Stimulated activated naive CD8-positive, alpha-beta T cell treated with anti-CD3 and anti-CD28 coated beads, Interleukin-15, Interleukin-2, amounts not matched to agents 100 ng/mL and 50 ng/mL, for 24 hours (primary cell): ENCODE data around the gene MEPCE.

Source experiments
- H3K27ac Mint-ChIP-seq: one replicate; pipeline ENCODE4 v1.8.0; 2021; ENCODE audit warnings: mild to moderate bottlenecking, mixed read lengths
- H3K27me3 Mint-ChIP-seq: one replicate; pipeline ENCODE4 v1.8.0; 2021; ENCODE audit warnings: mixed read lengths
- H3K36me3 Mint-ChIP-seq: one replicate; pipeline ENCODE4 v1.8.0; 2021; ENCODE audit warnings: low read depth, mixed read lengths
- H3K4me1 Mint-ChIP-seq: one replicate; pipeline ENCODE4 v1.8.0; 2021; ENCODE audit warnings: low read depth, mixed read lengths
- H3K4me3 Mint-ChIP-seq: one replicate; pipeline ENCODE4 v1.8.0; 2021; ENCODE audit warnings: mild to moderate bottlenecking, mixed read lengths
- H3K9me3 Mint-ChIP-seq: one replicate; pipeline ENCODE4 v1.8.0; 2021; ENCODE audit warnings: mixed read lengths

MEPCE gene

DNA sequence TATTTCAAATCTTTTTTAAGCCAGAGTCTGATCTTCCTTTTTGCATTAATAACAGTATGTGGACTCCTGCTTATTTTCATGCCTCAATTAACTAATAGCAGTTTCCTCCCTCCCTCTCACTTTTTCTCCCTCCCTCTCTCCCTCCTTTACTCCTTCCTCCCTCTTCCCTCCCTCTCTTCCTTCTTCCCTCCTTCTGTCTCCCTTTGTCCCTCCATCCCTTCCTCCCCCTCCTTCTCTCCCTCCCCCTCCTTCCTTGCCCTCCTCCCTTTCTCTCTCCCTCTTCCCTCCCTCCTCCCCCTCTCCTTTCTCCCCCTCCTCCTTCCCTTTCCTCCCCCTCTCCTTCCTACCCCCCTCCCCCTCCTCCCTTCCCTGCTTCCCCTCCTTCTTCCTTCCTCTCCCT lies 3.1 kb upstream of the MEPCE start:
- peaks cover 4% of the 10 kb centered on the region for H3K27me3 Mint-ChIP-seq

DNA sequence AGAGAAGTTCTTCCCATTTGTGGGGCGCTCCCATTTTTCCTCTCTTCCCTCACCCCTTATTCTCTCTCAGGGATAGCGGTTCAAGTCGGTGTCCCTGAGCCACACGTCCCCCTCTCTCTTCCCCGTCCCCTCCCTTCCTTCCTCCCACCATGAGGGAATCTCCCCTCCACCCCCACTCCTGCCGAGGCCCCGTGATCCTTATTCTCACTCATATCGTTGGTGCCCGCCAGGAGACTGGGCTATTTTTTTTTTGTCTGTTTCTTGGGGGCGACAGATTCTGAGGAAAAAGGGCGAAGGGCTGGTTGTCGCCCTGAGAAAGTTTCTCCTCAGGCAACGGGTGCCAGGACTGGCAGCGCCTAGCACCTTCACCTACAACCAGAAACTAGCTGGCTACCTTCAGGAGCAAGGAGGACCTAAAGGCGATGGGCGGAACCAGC lies 1.9 kb upstream of the MEPCE start:
- Mint-ChIP-seq H3K9me3 (no peaks in the 10 kb centered on the region), H3K4me3 (no peak overlapping the region), H3K36me3 (peaks cover 20% of the 10 kb centered on the region), H3K4me1 (peaks cover 42% of the 10 kb centered on the region), H3K27ac (no peak overlapping the region), H3K27me3 (peaks cover 4% of the 10 kb centered on the region)

More for the DNA sequence above, 3.1 kb upstream of the MEPCE start:
- peaks cover 29% of the 10 kb centered on the region for H3K4me1 Mint-ChIP-seq
- no peaks in the 10 kb centered on the region for H3K9me3 Mint-ChIP-seq
- no peak overlapping the region for H3K4me3 Mint-ChIP-seq
- no peak overlapping the region for H3K27ac Mint-ChIP-seq
- peaks cover 10% of the 10 kb centered on the region for H3K36me3 Mint-ChIP-seq

- peaks cover 4% of the 10 kb centered on the region for H3K27me3 Mint-ChIP-seq
- peaks cover 47% of the 10 kb centered on the region for H3K4me1 Mint-ChIP-seq
- H3K4me3 Mint-ChIP-seq: peak within 1 kb of the TSS; percentile 93
- peak within 1 kb of the TSS; percentile 98 for H3K27ac Mint-ChIP-seq
- H3K36me3 Mint-ChIP-seq: peaks cover 26% of the 10 kb centered on the region
- H3K9me3 Mint-ChIP-seq: no peaks in the 10 kb centered on the region
Observed at GRCh38 chr7:100428199-100428966, 1.2 kb upstream of the MEPCE start, which contains the start of gene ZCWPW1. Gene ZCWPW1 (minus strand): TSS chr7:100428703. CDS start chr7:100420649, 8,054 bp downstream.

DNA sequence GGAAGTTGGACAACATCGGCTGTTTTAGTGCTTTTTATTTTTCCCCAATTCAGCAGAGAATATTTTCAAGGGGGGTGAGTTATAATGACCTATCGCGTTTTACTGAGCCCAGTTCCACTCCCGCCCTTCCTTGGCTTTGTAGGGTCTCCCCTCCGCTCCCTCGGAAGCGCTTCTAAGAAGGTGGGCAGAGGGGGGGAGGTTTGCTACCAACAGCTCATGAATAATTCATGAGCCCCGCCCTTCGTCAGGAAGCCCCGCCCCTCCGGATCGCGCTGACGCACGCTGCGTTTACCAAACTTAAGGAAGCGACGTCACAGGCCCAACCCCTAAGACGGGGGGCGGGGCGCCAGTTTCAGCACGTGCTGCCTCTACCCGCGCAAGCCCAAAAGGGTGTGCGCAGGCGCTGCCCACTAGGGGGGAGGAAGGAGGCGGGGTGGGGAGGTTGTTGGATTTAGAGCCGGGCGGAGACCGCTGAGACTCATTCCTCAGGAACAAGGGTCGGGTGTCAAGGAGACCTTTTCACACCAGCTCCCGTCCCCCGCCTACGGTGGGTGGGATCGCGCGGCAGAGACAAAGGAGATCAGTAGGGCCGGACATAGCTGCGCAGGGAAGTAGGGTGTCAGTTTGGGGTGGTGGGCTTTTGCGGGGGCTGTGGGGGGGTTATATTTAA lies 529 bp upstream of the MEPCE start:
- Mint-ChIP-seq H3K4me3 (peak overlapping the region; percentile 93), H3K27me3 (peaks cover 4% of the 10 kb centered on the region), H3K4me1 (peaks cover 54% of the 10 kb centered on the region), H3K27ac (peak overlapping the region; percentile 98), H3K9me3 (no peaks in the 10 kb centered on the region), H3K36me3 (peaks cover 33% of the 10 kb centered on the region)

DNA sequence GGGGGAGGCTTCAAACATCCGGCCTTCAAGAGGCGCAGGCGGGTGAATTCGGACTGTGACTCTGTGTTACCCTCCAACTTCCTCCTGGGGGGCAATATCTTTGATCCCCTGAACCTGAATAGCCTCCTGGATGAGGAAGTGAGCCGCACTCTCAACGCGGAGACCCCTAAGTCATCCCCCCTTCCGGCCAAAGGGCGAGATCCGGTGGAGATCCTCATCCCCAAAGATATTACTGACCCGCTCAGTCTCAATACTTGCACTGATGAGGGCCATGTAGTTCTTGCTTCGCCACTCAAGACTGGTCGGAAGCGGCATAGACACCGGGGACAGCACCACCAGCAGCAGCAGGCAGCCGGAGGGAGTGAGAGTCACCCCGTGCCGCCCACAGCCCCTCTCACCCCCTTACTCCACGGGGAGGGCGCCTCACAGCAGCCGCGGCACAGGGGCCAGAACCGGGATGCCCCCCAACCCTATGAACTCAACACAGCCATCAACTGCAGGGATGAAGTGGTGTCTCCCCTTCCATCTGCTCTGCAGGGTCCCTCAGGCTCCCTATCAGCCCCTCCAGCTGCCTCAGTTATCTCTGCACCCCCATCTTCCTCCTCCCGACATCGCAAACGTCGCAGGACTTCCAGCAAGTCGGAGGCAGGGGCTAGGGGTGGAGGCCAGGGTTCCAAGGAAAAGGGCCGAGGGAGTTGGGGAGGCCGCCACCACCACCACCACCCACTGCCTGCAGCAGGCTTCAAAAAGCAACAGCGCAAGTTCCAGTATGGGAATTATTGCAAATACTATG lies 1.1 kb downstream of the MEPCE start:
- H3K4me1 Mint-ChIP-seq: peaks cover 66% of the 10 kb centered on the region
- H3K36me3 Mint-ChIP-seq: peaks cover 47% of the 10 kb centered on the region
- peak overlapping the region; percentile 89 for H3K4me3 Mint-ChIP-seq

DNA sequence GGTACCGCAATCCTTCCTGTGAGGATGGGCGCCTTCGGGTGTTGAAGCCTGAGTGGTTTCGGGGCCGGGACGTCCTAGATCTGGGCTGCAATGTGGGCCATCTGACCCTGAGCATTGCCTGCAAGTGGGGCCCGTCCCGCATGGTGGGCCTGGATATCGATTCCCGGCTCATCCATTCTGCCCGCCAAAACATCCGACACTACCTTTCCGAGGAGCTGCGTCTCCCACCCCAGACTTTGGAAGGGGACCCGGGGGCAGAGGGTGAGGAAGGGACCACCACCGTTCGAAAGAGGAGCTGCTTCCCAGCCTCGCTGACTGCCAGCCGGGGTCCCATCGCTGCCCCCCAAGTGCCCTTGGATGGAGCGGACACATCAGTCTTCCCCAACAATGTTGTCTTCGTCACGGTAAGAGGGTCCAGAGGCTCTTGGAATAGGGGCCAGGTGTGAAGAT lies 1.7 kb downstream of the MEPCE start:
- Mint-ChIP-seq H3K27me3 (peaks cover 4% of the 10 kb centered on the region), H3K4me1 (peaks cover 66% of the 10 kb centered on the region), H3K4me3 (peak overlapping the region; percentile 89), H3K36me3 (peaks cover 50% of the 10 kb centered on the region), H3K27ac (peak overlapping the region; percentile 81), H3K9me3 (no peaks in the 10 kb centered on the region)

More for the DNA sequence above, 1.1 kb downstream of the MEPCE start:
- Mint-ChIP-seq H3K9me3 (no peaks in the 10 kb centered on the region), H3K27me3 (peaks cover 4% of the 10 kb centered on the region), H3K27ac (peak overlapping the region; percentile 89)

DNA sequence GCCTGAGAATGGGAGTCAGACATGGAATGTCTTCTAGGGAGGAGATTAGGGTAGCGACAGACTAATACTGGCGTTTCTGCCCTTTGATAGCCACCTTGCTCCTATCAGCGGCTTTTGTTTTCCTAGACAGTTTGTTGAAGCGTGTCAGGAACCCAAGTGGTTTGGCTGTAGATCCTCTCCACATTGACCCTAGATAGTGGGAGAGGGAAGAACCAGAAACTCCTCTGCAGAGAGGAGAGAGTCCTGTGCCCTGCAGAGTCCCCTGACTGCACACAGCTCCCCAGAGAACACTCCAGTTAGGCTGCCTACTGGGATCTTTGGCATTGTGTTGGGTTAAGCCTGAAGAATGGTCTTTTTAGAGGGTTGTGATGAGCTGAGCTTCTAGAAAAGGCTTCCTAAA lies 2.4 kb downstream of the MEPCE start:
- Mint-ChIP-seq H3K4me3 (peak overlapping the region; percentile 89), H3K36me3 (peaks cover 51% of the 10 kb centered on the region), H3K9me3 (no peaks in the 10 kb centered on the region), H3K27ac (peak overlapping the region; percentile 81), H3K27me3 (peaks cover 4% of the 10 kb centered on the region), H3K4me1 (peaks cover 66% of the 10 kb centered on the region)

GRCh38 chr7:100432621-100433275 lies 3.1 kb downstream of the MEPCE start:
- Mint-ChIP-seq H3K27me3 (peaks cover 4% of the 10 kb centered on the region), H3K27ac (peak overlapping the region; percentile 87), H3K36me3 (peaks cover 51% of the 10 kb centered on the region), H3K9me3 (no peaks in the 10 kb centered on the region), H3K4me1 (peaks cover 66% of the 10 kb centered on the region), H3K4me3 (peak overlapping the region; percentile 89)

DNA sequence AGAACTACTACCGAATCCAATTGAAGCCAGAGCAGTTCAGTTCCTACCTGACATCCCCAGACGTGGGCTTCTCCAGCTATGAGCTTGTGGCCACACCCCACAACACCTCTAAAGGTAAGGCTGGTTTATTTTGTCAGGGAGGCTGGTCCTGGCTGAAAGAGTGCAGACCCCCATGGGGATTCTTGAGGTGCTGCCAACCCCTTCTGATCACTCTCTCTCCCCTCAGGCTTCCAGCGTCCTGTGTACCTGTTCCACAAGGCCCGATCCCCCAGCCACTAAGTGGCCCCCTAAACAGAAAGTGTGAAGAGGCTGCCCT lies 3.6 kb downstream of the MEPCE start:
- H3K4me1 Mint-ChIP-seq: peaks cover 61% of the 10 kb centered on the region
- H3K27me3 Mint-ChIP-seq: peaks cover 4% of the 10 kb centered on the region
- peak overlapping the region; percentile 87 for H3K27ac Mint-ChIP-seq
- H3K4me3 Mint-ChIP-seq: no peak overlapping the region
- no peaks in the 10 kb centered on the region for H3K9me3 Mint-ChIP-seq
- peaks cover 51% of the 10 kb centered on the region for H3K36me3 Mint-ChIP-seq

DNA sequence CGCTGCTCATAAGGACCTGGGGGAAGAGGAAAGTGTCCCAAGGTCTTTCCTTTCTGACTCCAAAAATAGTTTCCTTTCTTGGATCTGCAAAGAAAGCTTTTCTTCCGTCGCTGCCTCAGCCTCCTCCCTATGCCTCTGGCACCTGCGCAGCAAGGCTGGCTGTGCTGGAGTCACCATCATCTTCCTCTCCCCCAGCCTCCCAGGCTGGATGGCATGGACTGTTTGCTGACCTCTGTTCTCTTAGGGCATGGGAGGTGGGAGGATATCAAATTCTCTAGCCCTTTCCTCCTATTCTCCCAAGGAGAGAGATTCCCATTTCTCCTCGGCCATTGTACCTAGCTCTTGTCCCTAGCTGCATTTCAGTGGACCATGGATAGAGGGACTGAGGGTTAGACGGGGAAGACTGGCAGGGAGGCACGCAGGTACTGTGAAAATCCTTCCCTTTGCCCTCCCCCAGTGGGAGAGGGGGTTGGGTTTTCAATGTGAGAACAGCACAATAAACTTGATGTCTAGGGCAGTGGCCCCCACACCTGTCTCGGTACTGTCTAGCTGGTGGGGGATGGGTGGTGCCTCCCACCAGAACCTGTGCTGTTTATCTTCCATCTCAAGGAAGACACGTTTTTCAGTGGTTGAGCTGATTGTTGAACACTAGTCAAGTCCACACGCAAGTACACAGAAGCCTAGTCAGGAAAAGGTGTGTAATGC lies 4.1 kb downstream of the MEPCE start:
- Mint-ChIP-seq H3K27ac (peak overlapping the region; percentile 87), H3K27me3 (peaks cover 4% of the 10 kb centered on the region), H3K36me3 (peaks cover 51% of the 10 kb centered on the region), H3K9me3 (no peaks in the 10 kb centered on the region), H3K4me1 (peaks cover 56% of the 10 kb centered on the region), H3K4me3 (peak overlapping the region; percentile 89)

- peak overlapping the region; percentile 87 for H3K27ac Mint-ChIP-seq
- H3K4me3 Mint-ChIP-seq: peak overlapping the region; percentile 89
- H3K9me3 Mint-ChIP-seq: no peaks in the 10 kb centered on the region
- H3K36me3 Mint-ChIP-seq: peaks cover 47% of the 10 kb centered on the region
- peaks cover 50% of the 10 kb centered on the region for H3K4me1 Mint-ChIP-seq
- peaks cover under 1% of the 10 kb centered on the region for H3K27me3 Mint-ChIP-seq
Observed at GRCh38 chr7:100434297-100435144, 4.9 kb downstream of the MEPCE start.

GRCh38 chr7:100435401-100436304 lies 6.0 kb downstream of the MEPCE start:
- Mint-ChIP-seq H3K9me3 (no peaks in the 10 kb centered on the region), H3K27ac (peak overlapping the region; percentile 93), H3K4me3 (peak overlapping the region; percentile 89), H3K4me1 (peaks cover 46% of the 10 kb centered on the region), H3K36me3 (peaks cover 44% of the 10 kb centered on the region), H3K27me3 (no peaks in the 10 kb centered on the region)
